Vagina (tissue), 2 donors: Measurements from ENCODE around the gene MIOX. TPM values are rescaled to one million over a fixed set of nuclear protein-coding genes. Genes with fewer than 3 reads are reported as not detected.

Source experiments
- DNase-seq, 2 donors: peaks; one replicate each; pipeline ENCODE4 v3.0.0-alpha.2; 2017; ENCODE audit errors: extremely low spot score in 2 of 2
- H3K27ac ChIP-seq: fragments of 200-600 bp; sonication (generic); one replicate; pipeline ENCODE4 v1.5.1; 2019
- H3K27me3 ChIP-seq: fragments of 200-600 bp; sonication (generic); one replicate; pipeline ENCODE4 v1.5.1; 2019
- H3K36me3 ChIP-seq, 2 donors: fragments of 200-600 bp; sonication (generic); one replicate each; pipeline ENCODE4 v1.5.1; 2017 to 2019
- H3K4me1 ChIP-seq: fragments of 200-600 bp; sonication (generic); one replicate; pipeline ENCODE4 v1.5.1; 2019
- H3K4me3 ChIP-seq, 2 donors: fragments of 200-600 bp; sonication (generic); 1 replicate in 1 of 2; 2 replicates in 1 of 2; pipeline ENCODE4 v1.5.1; 2016 to 2019
- H3K9me3 ChIP-seq: fragments of 200-600 bp; sonication (generic); one replicate; pipeline ENCODE4 v1.5.1; 2019
- CTCF ChIP-seq, 3 experiments: fragments of 450-650 bp in 2 of 3; fragments of 200-600 bp in 1 of 3; sonication (generic) in 1 of 3; IDR thresholded peaks; one replicate each; pipeline ENCODE4 v1.5.1; 2017 to 2019; ENCODE audit warnings: antibody characterized with exemption in 3 of 3, mild to moderate bottlenecking in 2 of 3, moderate library complexity in 2 of 3
- POLR2A ChIP-seq, 2 donors: fragments of 450-650 bp; IDR thresholded peaks; one replicate each; pipeline ENCODE4 v1.6.1; 2017; ENCODE audit warnings: antibody characterized with exemption in 2 of 2, mild to moderate bottlenecking in 2 of 2, moderate library complexity in 2 of 2
- POLR2AphosphoS5 ChIP-seq, 2 donors: sonication (generic); formaldehyde crosslinking; IDR thresholded peaks; one replicate each; pipeline ENCODE4 v1.9.0; 2017; ENCODE audit warnings: antibody characterized with exemption in 2 of 2, mild to moderate bottlenecking in 2 of 2, low read depth in 1 of 2; ENCODE audit not compliant: insufficient read depth in 1 of 2
- intact Hi-C: fragments of 100-400 bp; cut with DNase I; formaldehyde crosslinking; loops from one replicate; pipeline ENCODE4 v1.15.1; 2023
- total RNA-seq: library from RNA; depleted of rRNA; stranded (reverse); fragments of >200 nt; gene quantifications from one replicate; pipeline ENCODE4 v1.2.3, GENCODE V29; 2016

MIOX gene
- total RNA-seq, 1 donor from 2014 or later, result not detected

- Histone ChIP-seq H3K27ac (peak overlapping the region; percentile 92), H3K9me3 (no peaks in the 10 kb centered on the region), H3K27me3 (no peaks in the 10 kb centered on the region), H3K4me3 (peak overlapping the region; percentile 61 to 84), H3K4me1 (peaks cover 50% of the 10 kb centered on the region), H3K36me3 (peaks cover 0 to 32% of the 10 kb centered on the region in 2 donors)
- DNase-seq, result no peak
- TF ChIP-seq CTCF (IDR thresholded peaks at IDR 0.05) (no peak), POLR2AphosphoS5 (IDR thresholded peaks at IDR 0.05; ENCODE audit: insufficient read depth in 1 of 2, low read depth in 1 of 2) (no peak), POLR2A (IDR thresholded peaks at IDR 0.05) (no peak)
- intact Hi-C loops, result loop anchor here (5.0 to 10.0 kb wide), 2 partner anchors 57 to 261 kb away; partner anchors contain the start of genes CHKB and MAPK12
These were observed 39.1 kb downstream of the MIOX start for GRCh38 chr22:50525858-50526107.

GRCh38 chr22:50526108-50526833 is 39.6 kb downstream of the MIOX start:
- no peak for DNase-seq

GRCh38 chr22:50526834-50527801 is 40.5 kb downstream of the MIOX start:
- Histone ChIP-seq H3K27ac (peak overlapping the region; percentile 92), H3K9me3 (no peaks in the 10 kb centered on the region), H3K36me3 (peaks cover 0 to 18% of the 10 kb centered on the region in 2 donors), H3K4me1 (peaks cover 63% of the 10 kb centered on the region), H3K27me3 (no peaks in the 10 kb centered on the region), H3K4me3 (peak overlapping the region; percentile 61 to 84)
- intact Hi-C loops, result loop anchor here (5.0 to 10.0 kb wide), 2 partner anchors 55 to 262 kb away; partner anchors contain the start of genes CHKB and MAPK12
- no peak for TF ChIP-seq CTCF (IDR thresholded peaks at IDR 0.05)
- TF ChIP-seq POLR2AphosphoS5 (IDR thresholded peaks at IDR 0.05; ENCODE audit: insufficient read depth in 1 of 2, low read depth in 1 of 2), result peak in 1 of 2 donors; percentile 60
- no peak for TF ChIP-seq POLR2A (IDR thresholded peaks at IDR 0.05)
- no peak for DNase-seq

More at GRCh38 chr22:50526108-50526833, 39.6 kb downstream of the MIOX start:
- H3K4me3 ChIP-seq, result peak overlapping the region; percentile 61 to 84
- intact Hi-C loops, result loop anchor here (5.0 to 10.0 kb wide), 2 partner anchors 56 to 261 kb away; partner anchors contain the start of genes CHKB and MAPK12
- H3K9me3 ChIP-seq, result no peaks in the 10 kb centered on the region
- peaks cover 0 to 27% of the 10 kb centered on the region in 2 donors for H3K36me3 ChIP-seq
- peaks cover 55% of the 10 kb centered on the region for H3K4me1 ChIP-seq
- H3K27me3 ChIP-seq, result no peaks in the 10 kb centered on the region
- peak in 2 of 3 experiments; percentile 40 to 74 for TF ChIP-seq CTCF (IDR thresholded peaks at IDR 0.05)
- peak in 1 of 2 donors; percentile 28 for TF ChIP-seq POLR2A (IDR thresholded peaks at IDR 0.05)
- TF ChIP-seq POLR2AphosphoS5 (IDR thresholded peaks at IDR 0.05; ENCODE audit: insufficient read depth in 1 of 2, low read depth in 1 of 2), result no peak
- H3K27ac ChIP-seq, result peak overlapping the region; percentile 92

- H3K4me3 ChIP-seq, result no peak overlapping the region
- H3K4me1 ChIP-seq, result peaks cover 66% of the 10 kb centered on the region
- H3K9me3 ChIP-seq, result no peaks in the 10 kb centered on the region
- intact Hi-C loops, result loop anchor here (5.0 to 10.0 kb wide), 2 partner anchors 54 to 263 kb away; partner anchors contain the start of genes CHKB and MAPK12
- peaks cover 0 to 9% of the 10 kb centered on the region in 2 donors for H3K36me3 ChIP-seq
- DNase-seq, result no peak
- H3K27me3 ChIP-seq, result no peaks in the 10 kb centered on the region
- peak overlapping the region; percentile 96 for H3K27ac ChIP-seq
- TF ChIP-seq POLR2A (IDR thresholded peaks at IDR 0.05) (no peak), CTCF (IDR thresholded peaks at IDR 0.05) (no peak), POLR2AphosphoS5 (IDR thresholded peaks at IDR 0.05; ENCODE audit: insufficient read depth in 1 of 2, low read depth in 1 of 2) (no peak)
These were observed 41.4 kb downstream of the MIOX start for GRCh38 chr22:50527921-50528681.
